IPS-18c (cell line): ENCODE data around the gene TMEM132D.

ENCODE experiments used
- H3K4me3 ChIP-seq: 2 replicates; pipeline ENCODE4 v1.7.0; 2013; ENCODE audit warnings: low read depth, mild to moderate bottlenecking, low read length, moderate library complexity; ENCODE audit not compliant: insufficient read depth
- H3K9me3 ChIP-seq: one replicate; pipeline ENCODE4 v1.6.1; 2013; ENCODE audit warnings: mild to moderate bottlenecking, low read length, moderate library complexity; ENCODE audit not compliant: control insufficient read depth, insufficient read depth

Gene TMEM132D

DNA sequence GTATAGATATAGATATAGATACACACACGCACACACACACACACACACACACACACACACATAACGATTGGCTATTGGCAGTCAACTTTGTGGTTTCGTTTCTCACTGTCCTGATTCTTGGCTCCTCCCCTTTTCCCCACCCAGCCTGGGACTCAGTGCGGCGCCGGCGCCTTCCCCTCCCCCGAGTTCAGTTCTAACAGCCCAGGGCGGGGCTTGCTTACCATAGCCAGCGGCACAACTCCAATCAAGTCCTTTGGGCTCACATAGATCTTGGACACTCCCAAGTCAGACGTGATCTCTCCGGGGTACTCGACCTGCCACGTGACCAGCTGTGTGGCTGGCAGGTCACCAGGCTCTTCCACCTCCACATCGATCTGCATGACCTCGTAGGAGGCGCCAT is 566.4 kb downstream of the TMEM132D start:
- Histone ChIP-seq H3K9me3 (no peaks in the 10 kb centered on the region), H3K4me3 (no peak overlapping the region)

- H3K9me3 ChIP-seq: no peaks in the 10 kb centered on the region
- no peak overlapping the region for H3K4me3 ChIP-seq
Measured at GRCh38 chr12:129335773-129336172, 568.1 kb downstream of the TMEM132D start.

GRCh38 chr12:129332286-129332685 is 571.5 kb downstream of the TMEM132D start:
- no peak overlapping the region for H3K4me3 ChIP-seq
- H3K9me3 ChIP-seq: no peaks in the 10 kb centered on the region

DNA sequence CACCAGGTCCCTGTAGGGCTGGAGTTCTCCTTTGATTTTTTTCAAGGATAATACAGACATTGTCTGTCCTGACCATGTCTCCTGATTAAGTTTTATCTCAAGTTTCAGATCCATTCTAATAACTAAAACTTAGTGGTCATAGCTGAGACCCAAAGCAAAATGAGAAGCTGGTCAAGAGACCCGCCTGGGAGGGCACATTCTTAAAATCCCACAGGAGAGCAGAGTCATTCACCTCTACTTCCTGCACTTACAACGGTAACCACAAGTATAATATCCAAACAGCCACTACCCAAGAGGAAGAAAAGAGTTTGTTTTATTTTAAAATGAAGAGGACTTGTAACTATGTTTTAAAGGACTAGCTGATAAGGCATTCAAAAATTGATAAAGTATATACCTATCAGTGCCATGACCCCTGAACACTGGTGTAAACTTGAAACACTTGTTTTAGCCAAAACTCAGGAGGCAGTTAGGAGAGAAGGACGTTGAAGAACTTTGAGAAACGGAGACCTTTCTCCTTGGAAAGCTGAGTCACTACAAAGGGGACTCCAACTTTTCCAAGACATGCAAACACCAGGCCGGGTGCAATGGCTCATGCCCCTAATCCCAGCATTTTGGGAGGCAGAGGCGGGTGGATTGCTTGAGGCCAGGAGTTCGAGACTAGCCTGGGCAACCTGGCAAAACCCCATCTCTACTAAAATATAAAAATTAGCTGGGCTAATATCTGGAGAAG is 572.3 kb downstream of the TMEM132D start:
- Histone ChIP-seq H3K4me3 (no peak overlapping the region), H3K9me3 (no peaks in the 10 kb centered on the region)

- H3K9me3 ChIP-seq: no peaks in the 10 kb centered on the region
- no peak overlapping the region for H3K4me3 ChIP-seq
Measured at GRCh38 chr12:129328235-129328634, 575.6 kb downstream of the TMEM132D start.

- H3K9me3 ChIP-seq: no peaks in the 10 kb centered on the region
- H3K4me3 ChIP-seq: no peak overlapping the region
Measured at GRCh38 chr12:129325566-129325965, 578.3 kb downstream of the TMEM132D start.

GRCh38 chr12:129312048-129312447 is 591.8 kb downstream of the TMEM132D start:
- Histone ChIP-seq H3K9me3 (no peaks in the 10 kb centered on the region), H3K4me3 (no peak overlapping the region)

GRCh38 chr12:129310346-129310745 is 593.5 kb downstream of the TMEM132D start:
- H3K4me3 ChIP-seq: no peak overlapping the region

GRCh38 chr12:129305851-129306250 is 598.0 kb downstream of the TMEM132D start:
- Histone ChIP-seq H3K9me3 (no peaks in the 10 kb centered on the region), H3K4me3 (no peak overlapping the region)

More at GRCh38 chr12:129310346-129310745, 593.5 kb downstream of the TMEM132D start:
- no peaks in the 10 kb centered on the region for H3K9me3 ChIP-seq

DNA sequence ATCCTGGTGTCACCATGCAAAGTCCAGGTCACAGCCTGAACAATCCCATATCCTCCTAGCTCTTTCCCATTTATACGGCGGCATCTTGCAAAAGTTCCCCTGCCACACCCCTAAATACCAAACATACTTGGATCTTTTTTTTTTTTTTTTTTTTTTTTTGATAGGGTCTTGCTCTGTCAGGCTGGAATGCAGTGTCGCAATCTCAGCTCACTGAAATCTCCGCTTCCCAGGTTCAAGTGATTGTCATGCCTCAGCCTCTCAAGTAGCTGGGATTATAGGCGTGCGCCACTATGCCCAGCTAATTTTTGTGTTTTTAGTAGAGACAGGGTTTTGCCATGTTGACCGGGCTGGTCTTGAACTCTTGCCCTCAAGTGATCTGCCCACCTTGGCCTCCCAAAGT is 599.3 kb downstream of the TMEM132D start:
- H3K4me3 ChIP-seq: no peak overlapping the region
- H3K9me3 ChIP-seq: no peaks in the 10 kb centered on the region

DNA sequence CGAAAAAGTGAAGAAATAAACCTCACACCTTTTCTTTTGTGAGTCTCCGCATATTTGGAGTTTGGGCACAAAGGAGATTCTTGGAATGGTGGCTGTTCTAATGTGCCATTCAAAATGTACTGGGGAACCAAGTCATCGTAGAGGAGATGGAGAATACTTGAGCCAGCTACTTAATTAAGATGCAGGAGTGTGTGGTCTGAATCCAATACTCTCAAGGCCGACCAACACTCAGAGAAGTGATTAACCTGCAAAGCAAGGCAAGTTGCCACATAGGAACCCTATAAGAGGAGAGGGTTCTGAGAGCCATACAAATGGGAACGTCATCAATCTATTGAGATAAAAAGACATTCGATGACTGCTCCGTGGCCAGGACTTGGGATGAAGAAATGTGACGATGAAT is 603.8 kb downstream of the TMEM132D start:
- no peak overlapping the region for H3K4me3 ChIP-seq
- no peaks in the 10 kb centered on the region for H3K9me3 ChIP-seq

- Histone ChIP-seq H3K9me3 (no peaks in the 10 kb centered on the region), H3K4me3 (no peak overlapping the region)
Measured at GRCh38 chr12:129298921-129299320, 604.9 kb downstream of the TMEM132D start.

GRCh38 chr12:129296671-129297070 is 607.2 kb downstream of the TMEM132D start:
- Histone ChIP-seq H3K9me3 (no peaks in the 10 kb centered on the region), H3K4me3 (no peak overlapping the region)

DNA sequence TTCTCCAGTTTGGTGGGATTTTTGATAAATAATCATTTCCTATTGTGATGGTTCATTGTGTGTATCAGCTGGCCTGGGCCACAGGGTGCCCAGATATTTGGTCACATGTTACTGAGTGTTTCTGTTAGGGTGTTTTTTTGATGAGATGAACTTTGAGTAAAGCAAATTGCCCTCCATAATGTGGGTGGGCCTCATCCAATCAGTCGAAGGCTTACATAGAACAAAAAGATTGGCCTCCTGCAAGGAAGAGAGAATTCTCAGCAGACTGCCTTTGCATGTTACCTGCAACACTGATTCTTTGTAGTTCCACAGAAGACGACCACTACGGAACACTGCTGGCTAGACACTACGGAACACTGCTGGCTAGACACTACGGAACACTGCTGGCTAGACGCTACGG is 609.0 kb downstream of the TMEM132D start:
- no peaks in the 10 kb centered on the region for H3K9me3 ChIP-seq

GRCh38 chr12:129279771-129280170 is 624.1 kb downstream of the TMEM132D start:
- no peak overlapping the region for H3K4me3 ChIP-seq

More for the DNA sequence above, 609.0 kb downstream of the TMEM132D start:
- H3K4me3 ChIP-seq: no peak overlapping the region

DNA sequence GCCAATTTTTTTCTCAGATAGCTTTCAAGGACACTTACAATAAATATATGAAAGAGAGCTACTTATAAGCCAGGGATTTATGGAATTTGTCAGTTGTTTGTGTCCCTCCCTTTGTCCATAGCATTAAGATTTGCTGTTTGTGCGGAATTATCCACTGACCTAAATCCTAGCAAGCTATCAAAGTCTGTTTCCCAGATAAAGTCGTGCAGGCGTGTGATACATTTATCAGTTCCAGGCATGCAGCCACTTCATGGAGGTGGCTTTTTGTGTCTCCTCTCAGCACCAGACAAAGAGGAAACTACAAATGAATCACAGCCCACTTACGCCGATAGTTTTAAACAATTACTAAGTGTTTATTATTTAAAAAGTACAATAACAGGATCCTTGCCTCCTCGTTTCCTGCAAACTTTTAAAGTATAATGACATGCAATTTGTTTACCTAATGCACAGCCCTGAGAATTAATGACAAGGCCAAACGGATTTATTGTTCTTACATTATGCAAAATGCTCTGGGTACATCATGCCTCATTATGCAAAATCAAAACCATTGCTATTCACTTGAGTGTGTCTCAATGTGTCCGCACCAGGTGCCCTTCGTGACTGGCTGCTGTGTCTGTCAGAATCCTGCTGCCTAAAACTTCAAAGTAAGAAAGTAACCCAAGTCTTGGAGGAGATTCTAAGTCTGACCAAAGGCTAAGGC is 627.3 kb downstream of the TMEM132D start:
- no peak overlapping the region for H3K4me3 ChIP-seq
- H3K9me3 ChIP-seq: no peaks in the 10 kb centered on the region

More at GRCh38 chr12:129279771-129280170, 624.1 kb downstream of the TMEM132D start:
- H3K9me3 ChIP-seq: no peaks in the 10 kb centered on the region

- H3K9me3 ChIP-seq: no peaks in the 10 kb centered on the region
- no peak overlapping the region for H3K4me3 ChIP-seq
Measured at GRCh38 chr12:129269756-129270495, 633.9 kb downstream of the TMEM132D start.
